CD4-positive, alpha-beta T cell treated with Interferon alpha-2 for 1 hour (primary cell): ENCODE measurements around the gene KRT74.

ENCODE experiments used
- DNase-seq, 2 donors: peaks; one replicate each; pipeline ENCODE4 v3.0.0-alpha.2; 2020 to 2022

KRT74 gene

DNA sequence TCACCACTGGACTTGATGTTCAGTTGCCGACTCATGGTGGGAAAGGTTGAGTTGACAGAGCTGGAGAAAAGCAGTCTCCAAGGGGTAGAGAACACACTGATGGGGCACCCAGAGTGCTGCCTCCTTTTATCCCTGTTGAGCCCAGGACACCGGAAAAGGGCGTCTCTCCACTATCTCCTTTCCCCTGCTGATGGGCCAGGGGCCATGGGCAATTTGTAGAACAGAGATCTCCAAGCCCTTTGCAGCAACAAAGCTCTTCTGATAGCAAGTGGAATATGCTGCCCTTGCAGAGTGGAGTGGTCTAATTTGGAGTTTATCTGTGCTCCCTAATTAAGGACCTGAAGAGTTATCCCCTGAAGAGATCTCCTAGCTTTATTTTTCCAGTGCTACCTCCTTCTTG lies at the start of gene KRT74:
TSS of gene KRT74 (minus strand) at position 101 of the 400 bp plus-strand sequence. CDS start at position 35, 66 bp downstream.
- no peak for DNase-seq

DNA sequence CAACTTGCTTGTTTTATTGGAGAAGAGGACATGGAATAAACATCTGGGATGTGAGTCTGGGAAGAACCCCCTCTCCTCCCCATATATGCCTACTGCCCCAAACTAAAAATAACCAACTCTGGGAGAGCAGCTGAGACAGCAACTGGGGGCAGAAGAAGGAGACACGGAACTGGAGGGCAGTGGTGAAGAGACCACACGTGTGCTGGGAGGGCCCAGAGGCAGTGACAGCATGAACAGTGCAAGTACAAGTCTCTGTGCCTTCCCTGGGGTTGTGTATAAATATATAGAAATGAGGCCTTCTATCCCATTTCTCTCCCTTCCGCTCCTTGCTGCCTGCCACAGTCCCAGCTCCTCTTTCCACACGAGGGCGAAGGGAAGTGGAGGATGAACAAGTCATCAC lies 48.7 kb upstream of the KRT74 start:
- no peak for DNase-seq

DNA sequence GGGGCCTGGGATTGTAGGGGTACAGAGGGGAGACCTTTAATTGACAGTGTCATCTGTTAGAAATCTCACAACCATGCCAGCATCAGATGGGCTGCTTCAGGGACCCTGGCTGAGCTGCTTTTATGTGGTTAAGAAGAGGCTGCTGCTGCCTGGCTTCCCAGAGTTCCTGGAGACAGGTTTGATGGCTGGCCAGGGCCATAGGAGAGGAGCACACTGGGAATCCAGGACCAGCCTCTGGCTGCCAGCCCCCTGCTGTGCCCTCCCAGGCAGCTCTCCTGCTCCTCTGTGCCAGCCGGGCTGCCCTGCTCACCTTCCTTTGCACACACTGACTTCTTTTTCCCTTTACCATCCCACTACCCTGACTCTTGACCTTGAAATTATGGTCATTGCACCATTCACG lies 45.2 kb upstream of the KRT74 start:
- DNase-seq: no peak

DNA sequence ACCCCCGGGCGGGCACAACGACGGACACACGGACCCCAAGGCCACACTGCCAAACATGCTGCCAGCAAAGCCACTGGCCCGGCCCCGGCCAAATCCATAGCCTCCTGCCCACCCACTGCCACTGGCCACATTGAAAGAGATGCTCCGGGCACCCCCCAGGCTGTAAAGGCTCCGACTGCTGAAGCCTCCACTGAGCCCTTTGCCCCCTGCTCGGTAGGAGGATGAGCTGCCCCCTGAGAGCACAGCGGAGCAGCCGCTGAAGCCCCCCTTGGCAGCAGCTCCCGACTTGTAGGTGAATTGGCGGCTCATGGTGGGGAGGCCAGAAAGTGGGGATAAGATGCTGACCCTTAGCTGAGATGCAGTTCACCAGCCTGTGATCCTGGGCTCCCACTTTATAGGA lies 44.6 kb upstream of the KRT74 start, which contains the start of gene KRT73:
TSS of gene KRT73 (minus strand) at position 344 of the 400 bp plus-strand sequence. CDS start at position 309, 35 bp downstream.
- no peak for DNase-seq

GRCh38 chr12:52617403-52617785 lies 43.8 kb upstream of the KRT74 start:
- no peak for DNase-seq

DNA sequence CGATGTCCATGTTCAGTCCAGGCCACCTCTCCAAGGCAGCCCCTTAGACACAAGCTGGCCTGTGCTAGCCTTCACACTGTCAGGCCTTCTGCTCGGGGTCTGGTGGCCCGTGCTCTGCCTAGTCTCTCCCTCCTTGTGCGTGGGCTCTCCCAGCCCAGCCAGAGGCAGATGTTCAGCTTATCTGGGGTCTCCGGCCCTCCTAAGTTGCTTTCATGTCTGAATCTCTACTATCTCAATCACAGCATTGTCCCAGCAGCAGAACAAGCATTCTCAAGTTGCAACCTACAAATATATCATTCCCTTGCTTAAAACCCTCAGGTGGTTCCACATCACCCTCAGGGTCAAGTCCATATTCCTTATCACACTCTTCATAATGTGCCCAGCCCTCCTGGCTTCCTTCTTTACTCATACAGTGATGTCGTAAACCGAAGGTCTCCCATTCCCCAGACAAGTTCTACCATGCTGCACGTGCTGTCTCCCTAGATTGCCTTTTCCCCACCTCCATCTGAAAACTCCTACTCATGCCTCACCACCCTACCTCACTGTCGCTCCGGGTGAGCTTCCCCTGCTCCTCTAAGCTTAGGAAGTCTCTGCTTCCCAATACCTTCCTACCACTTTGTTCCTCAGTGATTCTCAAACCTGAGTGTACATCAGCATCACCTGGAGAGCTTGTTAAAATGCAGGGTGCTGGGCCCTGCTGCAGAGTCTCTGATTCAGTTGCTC lies 43.2 kb upstream of the KRT74 start:
- DNase-seq: no peak

GRCh38 chr12:52615912-52616311 lies 42.3 kb upstream of the KRT74 start:
- DNase-seq: no peak

DNA sequence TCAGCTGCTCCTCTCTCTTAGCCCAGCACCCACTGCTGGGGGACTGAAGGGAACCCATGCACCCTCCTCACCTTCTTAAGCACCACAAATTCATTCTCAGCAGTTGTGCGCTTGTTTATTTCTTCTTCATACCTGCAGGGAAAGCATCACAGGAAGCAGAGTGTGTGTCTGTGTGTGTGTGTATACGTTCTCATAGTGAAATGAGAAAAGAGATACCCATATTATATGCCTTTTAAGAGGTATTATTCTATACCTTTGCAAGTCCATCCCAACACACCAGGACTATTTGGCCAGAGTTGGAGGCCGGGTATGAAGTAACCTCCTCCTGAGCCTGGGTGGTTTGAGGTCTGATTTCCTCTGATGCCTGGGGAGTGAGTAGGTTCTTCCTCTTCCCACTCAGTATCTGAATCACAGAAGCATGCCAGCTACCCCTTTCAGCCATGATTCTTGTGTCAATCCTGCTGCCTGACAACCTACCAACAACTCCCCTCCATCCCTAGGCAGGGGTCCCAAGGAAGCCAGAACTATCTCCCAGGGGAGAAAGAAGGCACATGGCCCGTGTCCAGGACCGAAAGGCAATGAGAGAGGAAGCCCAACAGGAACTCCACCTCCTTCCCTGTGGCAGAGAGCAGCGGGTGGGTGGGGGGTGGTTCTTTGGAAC lies 41.7 kb upstream of the KRT74 start:
- DNase-seq: no peak

GRCh38 chr12:52614381-52615207 lies 41.0 kb upstream of the KRT74 start:
- no peak for DNase-seq

DNA sequence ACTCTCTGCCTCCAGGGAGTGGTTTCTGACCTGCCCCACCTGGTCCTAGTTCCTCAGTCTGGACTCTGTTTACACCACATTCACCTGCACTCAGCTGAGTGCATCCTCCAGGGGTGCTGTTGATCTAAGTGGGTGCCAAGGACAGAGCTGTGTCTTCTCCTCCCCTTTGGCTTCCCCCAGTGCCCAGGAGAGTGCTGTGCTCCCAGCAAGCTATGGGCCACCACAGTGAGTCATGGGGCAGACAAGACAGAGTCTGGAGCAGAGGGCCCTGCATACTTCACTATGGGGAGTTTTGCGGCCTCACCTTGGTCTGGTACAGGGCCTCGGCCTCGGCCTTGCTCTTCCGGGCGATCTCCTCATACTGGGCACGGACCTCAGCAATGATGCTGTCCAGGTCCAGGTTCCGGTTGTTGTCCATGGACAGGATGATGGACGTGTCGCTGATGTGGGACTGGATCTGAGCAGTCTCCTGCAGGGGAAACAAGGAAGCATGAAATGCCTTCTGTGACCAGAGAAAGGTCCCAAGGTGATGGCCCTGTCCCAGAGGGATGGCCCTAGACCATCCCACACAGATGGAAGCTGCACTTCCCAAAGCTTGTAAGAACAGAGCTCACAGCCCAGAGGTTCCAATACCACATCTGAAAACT lies 39.9 kb upstream of the KRT74 start:
- DNase-seq: no peak

GRCh38 chr12:52612431-52613383 lies 39.1 kb upstream of the KRT74 start:
- no peak for DNase-seq

- no peak for DNase-seq
Observed at GRCh38 chr12:52611080-52611468, 37.4 kb upstream of the KRT74 start.

DNA sequence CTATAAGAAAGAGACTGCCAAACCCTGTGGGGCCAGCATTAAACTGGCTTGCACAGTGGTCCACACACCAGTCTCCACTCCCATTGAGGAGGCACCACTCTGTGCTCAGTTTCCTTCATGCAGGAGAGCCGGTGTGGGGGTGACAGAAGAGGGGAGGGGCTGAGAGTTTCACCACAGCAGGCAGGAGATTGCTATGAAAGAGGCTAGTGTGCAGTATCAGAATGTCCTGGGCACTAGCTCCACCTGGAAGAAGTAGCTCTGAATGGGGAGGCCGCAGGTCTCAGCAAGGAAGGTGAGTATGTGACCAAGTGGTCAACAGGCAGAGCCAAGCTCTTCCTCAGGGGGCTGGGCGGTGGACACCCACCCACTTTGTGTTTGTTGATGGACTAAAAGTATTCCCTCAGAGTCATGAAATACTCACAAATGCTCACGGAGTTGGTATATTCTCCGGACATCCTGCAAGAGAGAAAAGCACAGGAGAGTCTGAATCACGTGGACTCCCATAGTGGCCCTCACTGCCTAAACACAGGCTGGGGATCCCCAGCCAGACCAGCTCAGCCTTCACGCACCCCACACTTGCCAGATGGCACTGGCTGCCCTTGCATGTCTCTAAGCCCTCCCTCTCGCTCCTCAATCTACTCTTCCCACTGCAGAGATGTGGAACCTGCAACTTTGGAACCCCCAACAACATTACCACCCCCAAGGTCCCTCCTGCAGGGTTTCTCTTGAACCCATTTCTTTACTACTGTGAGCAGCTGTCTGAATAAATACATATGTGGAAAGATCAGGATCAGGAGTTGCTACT lies 35.4 kb upstream of the KRT74 start:
- DNase-seq: no peak

- no peak for DNase-seq
Observed at GRCh38 chr12:52608161-52608560, 34.5 kb upstream of the KRT74 start.

- DNase-seq: no peak
Observed at GRCh38 chr12:52607314-52607713, 33.7 kb upstream of the KRT74 start.

GRCh38 chr12:52606581-52607218 lies 33.1 kb upstream of the KRT74 start:
- DNase-seq: no peak

- DNase-seq: no peak
Observed at GRCh38 chr12:52606096-52606495, 32.5 kb upstream of the KRT74 start.

GRCh38 chr12:52605542-52605941 lies 31.9 kb upstream of the KRT74 start:
- DNase-seq: no peak

GRCh38 chr12:52604859-52605258 lies 31.2 kb upstream of the KRT74 start:
- DNase-seq: no peak

- peak; percentile 17 to 33 for DNase-seq
Observed at GRCh38 chr12:52603314-52603713, 29.7 kb upstream of the KRT74 start.

DNA sequence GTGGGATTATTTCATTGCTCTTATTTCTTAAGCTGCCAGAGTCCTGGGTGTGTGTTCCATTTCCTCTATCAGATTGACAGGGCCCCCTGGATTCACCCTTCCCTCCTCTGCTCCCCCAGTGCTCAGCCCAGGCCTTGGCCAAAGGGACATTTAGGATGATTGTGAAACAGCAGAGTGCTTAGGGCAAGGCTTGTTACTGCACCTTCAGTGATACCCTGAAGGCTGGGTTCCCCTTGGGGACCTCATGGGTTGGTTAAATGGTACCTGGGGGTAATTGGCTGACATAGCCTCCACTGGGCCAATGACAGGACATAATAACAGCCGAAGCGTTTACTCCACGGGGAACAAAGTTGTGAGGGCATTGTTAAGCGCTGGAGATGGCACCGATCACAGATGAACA lies 28.9 kb upstream of the KRT74 start:
- DNase-seq: no peak
